Measurements from ENCODE around the gene POLR2E. TPM values are rescaled to one million over a fixed set of nuclear protein-coding genes. Genes with fewer than 3 reads are reported as not detected.
A peak's percentile ranks its signal among the peaks of the same experiment; 100 is the strongest.

Gene POLR2E
- total RNA-seq, 1 experiment from 2014 or later, result 281 TPM

DNA sequence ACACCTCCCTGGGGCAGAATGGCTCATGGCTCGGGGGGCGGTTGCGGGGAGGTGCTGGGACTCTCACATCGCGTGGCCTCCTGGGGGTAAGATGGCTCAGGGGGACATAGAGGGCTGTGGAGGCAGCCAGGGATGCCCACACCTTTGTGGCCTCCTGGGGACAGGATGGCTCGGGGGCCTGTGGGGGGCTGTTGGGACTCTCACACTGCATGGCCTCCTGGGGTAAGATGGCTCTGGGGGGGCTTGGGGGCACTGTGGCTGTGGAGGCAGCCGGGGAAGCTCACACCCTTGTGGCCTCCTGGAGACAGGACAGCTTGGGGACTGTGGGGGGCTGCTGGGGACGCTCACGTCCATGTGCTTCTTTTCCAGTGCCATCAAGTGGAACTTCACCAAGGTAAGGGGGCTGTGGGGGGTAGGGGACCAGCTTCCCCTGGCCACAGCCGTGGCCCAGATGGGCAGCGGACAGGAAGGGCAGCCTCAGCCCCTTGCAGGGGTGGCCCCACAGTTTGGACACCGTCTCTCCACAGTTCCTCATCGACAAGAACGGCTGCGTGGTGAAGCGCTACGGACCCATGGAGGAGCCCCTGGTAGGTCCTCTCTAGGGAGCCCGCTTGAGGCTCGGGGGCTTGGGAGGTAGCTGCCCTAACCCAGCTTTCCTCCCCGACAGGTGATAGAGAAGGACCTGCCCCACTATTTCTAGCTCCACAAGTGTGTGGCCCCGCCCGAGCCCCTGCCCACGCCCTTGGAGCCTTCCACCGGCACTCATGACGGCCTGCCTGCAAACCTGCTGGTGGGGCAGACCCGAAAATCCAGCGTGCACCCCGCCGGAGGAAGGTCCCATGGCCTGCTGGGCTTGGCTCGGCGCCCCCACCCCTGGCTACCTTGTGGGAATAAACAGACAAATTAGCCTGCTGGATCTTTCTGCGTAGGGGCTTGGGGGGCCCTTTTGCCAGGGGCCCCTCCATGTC lies 11.0 kb upstream of the POLR2E start:
- RAD21 ChIA-PET (ENCODE audit: low non-redundant PET in 1 of 2, low total read pairs in 2 of 2, uncharacterized antibody in 2 of 2, unreplicated experiment in 2 of 2), result no interaction called here
- BruUV-seq (replicated peaks), result no TSS peak
- ATAC-seq (no peak), DNase-seq (ENCODE audit: low read depth, low spot score) (no peak)
- H3K4me2 ChIP-seq (ENCODE audit: low read length), result peak overlapping the region; percentile 98
- CTCF ChIA-PET, result interaction anchor here (2.3 kb wide), 1 partner anchor 7 kb away, joined by 12 read pairs; no protein-coding TSS in a partner anchor
- no peaks in the 10 kb centered on the region for H3K27me3 ChIP-seq (ENCODE audit: insufficient read depth, low read length)
- peak overlapping the region; percentile 61 to 88; a peak in 2 of 4 replicates for H3K4me3 ChIP-seq (replicated peaks in 1 of 2; ENCODE audit: low read depth in 1 of 2, low read length in 2 of 2)
- TF ChIP-seq, protein P1, sequence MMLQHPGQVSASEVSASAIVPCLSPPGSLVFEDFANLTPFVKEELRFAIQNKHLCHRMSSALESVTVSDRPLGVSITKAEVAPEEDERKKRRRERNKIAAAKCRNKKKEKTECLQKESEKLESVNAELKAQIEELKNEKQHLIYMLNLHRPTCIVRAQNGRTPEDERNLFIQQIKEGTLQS (IDR thresholded peaks at IDR 0.05), result no peak
- TF ChIP-seq ZFX (IDR thresholded peaks at IDR 0.05) (no peak), POLR2AphosphoS5 (IDR thresholded peaks at IDR 0.05; ENCODE audit: low read depth, low read length) (peak; percentile 11; the same call in 1 of the 2 replicates)
- TF ChIP-seq, protein P2, sequence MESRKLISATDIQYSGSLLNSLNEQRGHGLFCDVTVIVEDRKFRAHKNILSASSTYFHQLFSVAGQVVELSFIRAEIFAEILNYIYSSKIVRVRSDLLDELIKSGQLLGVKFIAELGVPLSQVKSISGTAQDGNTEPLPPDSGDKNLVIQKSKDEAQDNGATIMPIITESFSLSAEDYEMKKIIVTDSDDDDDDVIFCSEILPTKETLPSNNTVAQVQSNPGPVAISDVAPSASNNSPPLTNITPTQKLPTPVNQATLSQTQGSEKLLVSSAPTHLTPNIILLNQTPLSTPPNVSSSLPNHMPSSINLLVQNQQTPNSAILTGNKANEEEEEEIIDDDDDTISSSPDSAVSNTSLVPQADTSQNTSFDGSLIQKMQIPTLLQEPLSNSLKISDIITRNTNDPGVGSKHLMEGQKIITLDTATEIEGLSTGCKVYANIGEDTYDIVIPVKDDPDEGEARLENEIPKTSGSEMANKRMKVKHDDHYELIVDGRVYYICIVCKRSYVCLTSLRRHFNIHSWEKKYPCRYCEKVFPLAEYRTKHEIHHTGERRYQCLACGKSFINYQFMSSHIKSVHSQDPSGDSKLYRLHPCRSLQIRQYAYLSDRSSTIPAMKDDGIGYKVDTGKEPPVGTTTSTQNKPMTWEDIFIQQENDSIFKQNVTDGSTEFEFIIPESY (IDR thresholded peaks at IDR 0.05; ENCODE audit: extremely low read depth, insufficient replicate concordance, low read length), result no peak
- H3K9me2 ChIP-seq (ENCODE audit: insufficient read depth), result no peaks in the 10 kb centered on the region
- intact Hi-C loops (cut with micrococcal nuclease), result no loop called here
- no peaks in the 10 kb centered on the region for H3K9me3 ChIP-seq (ENCODE audit: control insufficient read depth in 1 of 2, insufficient read depth in 1 of 2, low read depth in 1 of 2, low read length in 2 of 2)
- peak overlapping the region; percentile 87 for H3K27ac ChIP-seq (ENCODE audit: low read depth, low read length)
- peaks cover 22 to 54% of the 10 kb centered on the region in 2 experiments for H3K4me1 ChIP-seq (ENCODE audit: control insufficient read depth in 1 of 2, insufficient read depth in 2 of 2, low read length in 2 of 2)
- H3K79me2 ChIP-seq (ENCODE audit: insufficient read depth, low read length), result peaks cover 24% of the 10 kb centered on the region
- peaks cover 4 to 20% of the 10 kb centered on the region in 2 experiments; a peak in 3 of 4 replicates for H3K36me3 ChIP-seq (ENCODE audit: control insufficient read depth in 1 of 2, insufficient read depth in 2 of 2, low read length in 2 of 2)
- POLR2A ChIA-PET, result no interaction called here
- no peak overlapping the region for H2AFZ ChIP-seq (ENCODE audit: low read depth, low read length, poor library complexity, severe bottlenecking)
- H3K9ac ChIP-seq (ENCODE audit: low read length), result peak overlapping the region; percentile 98
- no peaks in the 10 kb centered on the region for H4K20me1 ChIP-seq (ENCODE audit: insufficient read depth)
